BE2C (cell line): Measurements from ENCODE around the gene SLC12A2.

Experiments used
- DNase-seq: peaks from one replicate; pipeline ENCODE4 v3.0.0-alpha.2; 2020
- H3K27me3 ChIP-seq: fragments of 250-450 bp; sonication (Bioruptor Pico); 2 replicates; pipeline ENCODE4 v1.5.1; 2020; ENCODE audit warnings: mild to moderate bottlenecking
- H3K36me3 ChIP-seq: fragments of 250-450 bp; sonication (Bioruptor Pico); 2 replicates; pipeline ENCODE4 v1.5.1; 2020; ENCODE audit warnings: mild to moderate bottlenecking
- H3K4me1 ChIP-seq: fragments of 250-450 bp; sonication (Bioruptor Pico); 2 replicates; pipeline ENCODE4 v1.5.1; 2020
- H3K4me3 ChIP-seq: 2 replicates; pipeline ENCODE4 v1.5.1; 2011; ENCODE audit warnings: low read depth, low read length
- H3K9me3 ChIP-seq: fragments of 250-450 bp; sonication (Bioruptor Pico); 2 replicates; pipeline ENCODE4 v1.5.1; 2020
- TF ChIP-seq, protein P1 (sequence below): IDR thresholded peaks from 2 replicates; pipeline ENCODE4 v1.5.1; 2012; ENCODE audit warnings: mild to moderate bottlenecking, low read depth, low read length

The SLC12A2 gene

DNA sequence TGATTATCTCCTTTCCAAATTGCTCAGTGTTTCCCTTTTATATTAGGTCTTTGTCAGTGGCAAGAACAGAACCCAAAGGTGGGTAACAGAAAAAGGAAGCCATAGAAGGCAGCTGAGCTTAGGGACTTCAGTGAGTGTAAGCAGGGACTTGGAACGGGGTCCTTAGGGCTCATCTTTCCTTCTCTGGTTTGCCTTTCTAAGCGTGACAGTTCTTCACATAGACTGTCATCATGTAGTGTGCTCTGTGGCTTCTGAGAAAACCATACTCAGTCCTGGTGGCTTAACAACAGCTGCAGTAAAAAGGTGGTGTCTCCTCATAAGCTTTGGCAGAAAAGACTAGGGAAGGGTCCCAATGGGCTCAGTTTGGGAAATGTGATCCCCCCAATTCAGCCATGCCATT, 108.8 kb downstream of the SLC12A2 start:
- Histone ChIP-seq H3K4me3 (no peak overlapping the region), H3K27me3 (no peaks in the 10 kb centered on the region), H3K4me1 (no peaks in the 10 kb centered on the region), H3K9me3 (no peaks in the 10 kb centered on the region), H3K36me3 (no peaks in the 10 kb centered on the region)
- no peak for DNase-seq
- TF ChIP-seq, protein P1, sequence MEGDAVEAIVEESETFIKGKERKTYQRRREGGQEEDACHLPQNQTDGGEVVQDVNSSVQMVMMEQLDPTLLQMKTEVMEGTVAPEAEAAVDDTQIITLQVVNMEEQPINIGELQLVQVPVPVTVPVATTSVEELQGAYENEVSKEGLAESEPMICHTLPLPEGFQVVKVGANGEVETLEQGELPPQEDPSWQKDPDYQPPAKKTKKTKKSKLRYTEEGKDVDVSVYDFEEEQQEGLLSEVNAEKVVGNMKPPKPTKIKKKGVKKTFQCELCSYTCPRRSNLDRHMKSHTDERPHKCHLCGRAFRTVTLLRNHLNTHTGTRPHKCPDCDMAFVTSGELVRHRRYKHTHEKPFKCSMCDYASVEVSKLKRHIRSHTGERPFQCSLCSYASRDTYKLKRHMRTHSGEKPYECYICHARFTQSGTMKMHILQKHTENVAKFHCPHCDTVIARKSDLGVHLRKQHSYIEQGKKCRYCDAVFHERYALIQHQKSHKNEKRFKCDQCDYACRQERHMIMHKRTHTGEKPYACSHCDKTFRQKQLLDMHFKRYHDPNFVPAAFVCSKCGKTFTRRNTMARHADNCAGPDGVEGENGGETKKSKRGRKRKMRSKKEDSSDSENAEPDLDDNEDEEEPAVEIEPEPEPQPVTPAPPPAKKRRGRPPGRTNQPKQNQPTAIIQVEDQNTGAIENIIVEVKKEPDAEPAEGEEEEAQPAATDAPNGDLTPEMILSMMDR: no peak

DNA sequence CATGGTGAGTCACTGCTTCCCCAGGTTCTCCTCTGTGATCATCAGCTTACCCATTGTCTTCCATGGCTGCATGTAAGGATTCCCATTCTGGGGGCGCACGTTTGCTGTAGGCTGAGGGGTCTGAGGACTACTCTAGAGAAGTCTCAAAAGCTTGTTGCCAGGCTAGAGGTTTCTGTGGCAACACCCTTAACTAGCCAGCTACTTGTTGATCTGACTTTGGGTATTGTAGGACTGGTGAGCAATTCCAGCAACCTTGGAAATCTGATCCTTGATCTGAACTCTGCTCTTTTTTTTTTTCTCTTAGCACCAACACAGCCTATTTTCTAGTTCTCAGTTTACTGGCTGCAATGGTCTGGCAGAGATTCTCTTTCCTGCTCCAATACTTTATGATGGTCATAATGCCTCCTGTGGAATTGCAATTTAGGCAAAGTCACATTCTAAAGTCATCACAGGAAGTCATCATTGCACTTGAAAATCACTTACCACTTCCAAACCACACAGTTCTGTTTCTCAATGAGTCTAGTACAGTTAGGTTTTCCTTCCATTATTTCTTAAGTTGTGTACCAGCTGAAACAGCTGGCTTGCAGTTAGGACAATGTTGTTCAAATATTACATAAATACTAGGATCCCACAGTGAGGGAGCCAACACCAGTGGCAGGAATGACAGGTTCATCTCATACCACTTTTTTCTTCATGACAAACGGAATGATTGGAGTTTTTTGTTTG, 110.3 kb downstream of the SLC12A2 start:
- Histone ChIP-seq H3K36me3 (no peaks in the 10 kb centered on the region), H3K9me3 (no peaks in the 10 kb centered on the region), H3K4me3 (no peak overlapping the region), H3K27me3 (no peaks in the 10 kb centered on the region), H3K4me1 (no peaks in the 10 kb centered on the region)
- TF ChIP-seq, protein P1: no peak
- DNase-seq: no peak

DNA sequence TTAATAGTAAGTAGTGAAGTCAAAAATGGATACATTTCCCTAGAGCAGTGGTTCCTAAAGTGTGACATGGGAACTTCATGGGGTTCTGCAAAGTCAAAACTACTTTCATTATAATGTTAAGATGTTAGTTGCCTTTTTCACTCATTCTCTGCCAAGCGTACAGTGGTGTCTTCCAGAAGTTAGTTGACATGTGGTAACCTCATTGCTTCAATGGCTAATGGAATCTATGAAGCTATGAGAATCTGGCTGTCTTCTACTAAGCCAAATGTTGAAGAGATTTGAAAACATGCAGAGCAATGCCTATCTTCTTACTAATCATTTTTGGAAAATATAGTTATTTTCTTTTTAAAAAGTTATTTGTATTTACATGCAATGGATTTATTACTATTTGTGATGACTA, 111.8 kb downstream of the SLC12A2 start:
- DNase-seq: no peak

DNA sequence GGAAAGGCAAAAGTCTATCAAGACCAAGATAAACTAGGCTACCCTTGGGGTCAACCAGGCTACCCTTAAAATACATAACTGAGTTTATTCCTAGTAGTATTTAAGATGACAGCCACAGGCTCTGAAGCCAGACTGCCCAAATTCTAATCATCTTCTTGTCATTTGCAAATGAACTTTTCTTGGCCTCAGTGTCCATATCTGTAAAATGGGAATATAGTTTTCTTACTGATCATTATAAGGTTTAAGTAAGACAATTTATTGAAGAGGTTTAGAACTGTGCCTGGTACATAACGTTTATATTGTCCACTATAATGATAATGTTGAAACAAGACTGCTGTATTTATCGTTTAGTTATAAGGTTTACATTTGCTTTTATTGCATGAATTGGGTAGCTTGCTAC, 112.5 kb downstream of the SLC12A2 start:
- no peaks in the 10 kb centered on the region for H3K36me3 ChIP-seq
- TF ChIP-seq, protein P1: no peak
- H3K4me1 ChIP-seq: no peaks in the 10 kb centered on the region
- H3K27me3 ChIP-seq: peaks cover 4% of the 10 kb centered on the region
- DNase-seq: no peak
- H3K4me3 ChIP-seq: no peak overlapping the region
- H3K9me3 ChIP-seq: no peaks in the 10 kb centered on the region

More for the DNA sequence above, 111.8 kb downstream of the SLC12A2 start:
- Histone ChIP-seq H3K36me3 (no peaks in the 10 kb centered on the region), H3K9me3 (no peaks in the 10 kb centered on the region), H3K4me1 (no peaks in the 10 kb centered on the region), H3K4me3 (no peak overlapping the region), H3K27me3 (no peaks in the 10 kb centered on the region)
- TF ChIP-seq, protein P1: no peak

DNA sequence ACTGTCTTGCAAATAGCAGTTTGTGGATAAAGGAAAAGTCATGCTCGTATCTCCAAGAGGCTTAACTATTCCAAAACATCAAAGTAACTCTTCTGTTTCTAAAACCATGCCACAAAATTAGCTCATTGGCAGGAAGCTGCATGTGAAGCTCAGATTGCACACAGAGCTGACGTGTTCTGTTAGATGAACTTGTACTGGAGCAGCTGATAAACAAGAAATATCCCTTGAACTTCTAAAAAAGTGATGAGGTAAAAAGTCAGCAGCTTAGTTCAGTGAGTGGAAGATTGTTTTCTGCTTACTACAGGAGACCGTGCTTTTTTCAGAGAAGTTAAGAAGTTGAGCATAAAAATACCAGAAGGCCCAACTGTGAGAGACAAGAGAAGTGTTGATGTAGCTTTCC, 113.2 kb downstream of the SLC12A2 start:
- Histone ChIP-seq H3K9me3 (no peaks in the 10 kb centered on the region), H3K4me1 (no peaks in the 10 kb centered on the region), H3K27me3 (peaks cover 4% of the 10 kb centered on the region), H3K36me3 (no peaks in the 10 kb centered on the region), H3K4me3 (no peak overlapping the region)
- no peak for DNase-seq
- TF ChIP-seq, protein P1: no peak

DNA sequence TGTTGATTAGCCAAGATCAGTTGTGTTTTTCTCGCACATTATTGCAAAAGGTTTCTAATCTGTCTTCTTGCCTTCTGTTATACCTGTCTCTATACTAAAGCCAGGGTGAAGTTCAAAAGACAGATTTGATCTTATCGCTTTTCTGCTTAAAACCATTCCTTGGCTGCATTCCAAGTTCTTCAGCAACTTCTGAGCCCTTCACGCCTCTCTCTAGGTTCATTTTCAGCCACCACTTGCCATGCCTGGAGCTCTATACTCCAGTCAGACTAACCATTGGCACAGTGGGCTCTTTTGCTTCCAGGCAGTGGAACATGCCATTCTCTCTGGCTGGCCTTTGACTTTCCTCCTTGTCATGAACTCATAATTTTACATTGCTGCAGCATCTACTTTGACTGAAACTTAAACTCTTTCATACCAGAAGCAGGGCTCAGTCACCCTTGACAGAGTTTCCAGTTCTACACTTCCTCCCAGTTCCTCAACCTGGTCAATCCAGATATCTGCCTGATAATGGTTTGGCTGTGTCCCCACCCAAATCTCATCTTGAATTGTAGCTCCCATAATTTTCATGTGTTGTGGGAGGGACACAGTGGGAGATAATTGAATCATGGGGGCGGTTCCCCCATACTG, 114.4 kb downstream of the SLC12A2 start:
- no peaks in the 10 kb centered on the region for H3K9me3 ChIP-seq
- TF ChIP-seq, protein P1: no peak
- H3K4me3 ChIP-seq: no peak overlapping the region
- H3K4me1 ChIP-seq: no peaks in the 10 kb centered on the region
- H3K27me3 ChIP-seq: peaks cover 4% of the 10 kb centered on the region
- no peak for DNase-seq
- no peaks in the 10 kb centered on the region for H3K36me3 ChIP-seq
